Measurements from ENCODE around the gene EFEMP1. TPM values are rescaled to one million over a fixed set of nuclear protein-coding genes. Genes with fewer than 3 reads are reported as not detected.
A peak's percentile ranks its signal among the peaks of the same experiment; 100 is the strongest.

The EFEMP1 gene
- polyA plus RNA-seq, 1 donor = 38.0 TPM

DNA sequence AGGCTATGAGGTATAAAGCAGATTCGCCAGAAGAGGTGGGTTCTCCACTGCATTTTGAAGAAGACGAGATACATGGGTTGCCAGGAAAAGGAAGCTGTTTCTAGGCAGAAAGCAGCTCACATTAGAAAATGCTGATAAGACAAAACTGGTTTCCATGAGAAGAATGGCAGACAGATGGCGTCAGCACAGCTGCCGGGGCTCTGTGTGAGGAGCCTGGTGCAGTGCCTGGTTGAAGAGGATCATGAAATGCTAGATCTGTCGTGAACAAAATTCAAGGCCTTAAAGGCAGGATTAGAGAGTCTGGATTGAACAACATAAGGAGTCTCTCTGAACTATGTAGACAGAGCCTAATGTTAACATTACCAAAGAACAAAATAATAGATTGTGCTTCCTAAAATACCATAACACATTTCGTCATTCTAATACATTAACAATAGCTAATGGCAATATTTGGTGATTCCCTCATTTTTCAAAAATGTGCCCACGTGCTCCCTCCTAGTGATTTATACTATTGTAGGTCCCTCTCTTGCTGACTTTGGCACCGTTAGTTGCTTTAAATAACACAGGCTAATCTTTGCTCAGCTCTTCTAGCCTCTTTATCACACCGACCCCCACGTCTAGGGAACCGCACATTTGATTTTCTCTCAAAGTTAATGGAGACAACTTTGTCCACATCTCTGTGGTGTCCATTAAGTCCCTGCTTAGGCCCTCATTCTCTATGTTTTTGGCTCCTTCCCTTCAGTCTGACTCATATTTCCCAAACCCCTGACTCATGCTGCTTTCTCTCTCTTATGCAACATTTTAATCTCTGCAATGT, 38.2 kb downstream of the EFEMP1 start:
- H3K4me3 ChIP-seq (ENCODE audit: low read length) = no peak overlapping the region
- no peak for DNase-seq
- no peaks in the 10 kb centered on the region for H3K27me3 ChIP-seq (ENCODE audit: control insufficient read depth, insufficient read depth, low read length)
- H3K36me3 ChIP-seq (ENCODE audit: control insufficient read depth, insufficient read depth, low read length) = no peaks in the 10 kb centered on the region
- H3K9me3 ChIP-seq (ENCODE audit: control insufficient read depth, low read depth, low read length) = no peaks in the 10 kb centered on the region
- H3K4me1 ChIP-seq (ENCODE audit: control insufficient read depth, insufficient read depth, low read length) = no peaks in the 10 kb centered on the region
- 90% methylated on average over 2 of the region's 11 CpGs for WGBS (ENCODE audit: insufficient coverage, low lambda C conversion rate)
- H3K27ac ChIP-seq (ENCODE audit: low read length) = no peak overlapping the region

DNA sequence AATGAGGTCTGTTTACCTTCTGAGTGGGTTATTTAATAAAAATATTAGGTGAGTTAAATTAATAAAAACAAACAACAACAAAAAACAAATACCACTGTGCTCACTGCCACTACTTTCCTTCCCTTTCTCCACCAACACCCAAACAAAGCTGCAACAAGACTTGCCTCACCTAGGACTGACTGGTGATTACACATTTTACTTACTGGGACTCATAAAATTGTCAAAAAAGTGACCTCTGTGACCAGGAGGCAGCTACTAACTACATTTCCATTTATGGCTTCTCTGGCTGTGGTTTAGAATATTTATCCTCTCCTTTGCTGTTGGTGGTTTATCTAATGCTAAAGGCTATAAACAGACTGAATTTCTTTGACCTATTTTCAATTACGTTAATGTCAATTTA, 39.8 kb downstream of the EFEMP1 start:
- Histone ChIP-seq H3K9me3 (ENCODE audit: control insufficient read depth, low read depth, low read length) (no peaks in the 10 kb centered on the region), H3K27ac (ENCODE audit: low read length) (no peak overlapping the region)

DNA sequence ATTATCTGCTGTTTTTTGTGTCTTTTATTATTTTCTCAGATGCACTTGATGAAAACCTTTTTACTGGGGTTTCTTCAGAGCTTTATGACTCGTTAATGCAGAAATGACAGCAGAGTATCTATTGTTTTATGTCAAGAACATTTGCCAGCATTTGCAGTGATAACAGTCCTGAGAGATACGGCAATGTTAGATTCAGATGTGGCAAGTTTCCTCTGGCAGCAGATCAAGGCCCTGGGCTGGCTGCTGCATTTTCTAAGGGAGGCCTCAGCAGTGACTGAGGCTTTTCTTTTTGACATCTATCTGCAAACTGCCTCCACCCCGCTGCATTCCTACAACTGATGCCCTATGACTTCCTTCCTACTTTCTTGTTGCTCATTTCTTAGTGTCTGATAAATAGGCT, 40.2 kb downstream of the EFEMP1 start:
- no peak overlapping the region for H3K27ac ChIP-seq (ENCODE audit: low read length)

More for the DNA sequence above, 39.8 kb downstream of the EFEMP1 start:
- no peak for DNase-seq
- WGBS (ENCODE audit: insufficient coverage, low lambda C conversion rate) = 20% methylated on average over 1 of the region's 1 CpG
- no peak overlapping the region for H3K4me3 ChIP-seq (ENCODE audit: low read length)
- H3K36me3 ChIP-seq (ENCODE audit: control insufficient read depth, insufficient read depth, low read length) = no peaks in the 10 kb centered on the region
- H3K4me1 ChIP-seq (ENCODE audit: control insufficient read depth, insufficient read depth, low read length) = no peaks in the 10 kb centered on the region
- H3K27me3 ChIP-seq (ENCODE audit: control insufficient read depth, insufficient read depth, low read length) = no peaks in the 10 kb centered on the region

DNA sequence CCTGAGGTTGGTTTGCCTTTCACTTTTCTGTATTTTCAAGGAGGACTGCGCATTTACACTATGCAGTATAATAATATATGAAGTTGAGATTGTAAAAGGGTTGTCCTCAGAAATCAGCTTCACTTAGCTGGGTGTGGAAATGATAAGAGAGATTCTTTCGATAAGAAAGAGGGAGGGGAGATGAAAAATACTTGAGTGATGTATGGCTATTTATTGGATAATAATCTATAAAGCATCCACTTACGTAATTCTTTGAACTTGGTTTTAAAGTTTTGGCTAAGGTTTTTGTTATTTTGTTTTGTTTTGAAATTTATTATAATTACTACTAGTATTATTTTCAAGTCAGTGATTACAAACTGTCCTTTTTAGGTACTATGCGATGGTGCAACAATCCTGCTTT, 40.6 kb downstream of the EFEMP1 start:
- H3K36me3 ChIP-seq (ENCODE audit: control insufficient read depth, insufficient read depth, low read length) = no peaks in the 10 kb centered on the region
- 100% methylated on average over 2 of the region's 4 CpGs for WGBS (ENCODE audit: insufficient coverage, low lambda C conversion rate)
- no peaks in the 10 kb centered on the region for H3K27me3 ChIP-seq (ENCODE audit: control insufficient read depth, insufficient read depth, low read length)
- DNase-seq = no peak
- no peak overlapping the region for H3K4me3 ChIP-seq (ENCODE audit: low read length)
- no peaks in the 10 kb centered on the region for H3K9me3 ChIP-seq (ENCODE audit: control insufficient read depth, low read depth, low read length)
- no peaks in the 10 kb centered on the region for H3K4me1 ChIP-seq (ENCODE audit: control insufficient read depth, insufficient read depth, low read length)
- H3K27ac ChIP-seq (ENCODE audit: low read length) = no peak overlapping the region

More for the DNA sequence above, 40.2 kb downstream of the EFEMP1 start:
- no peaks in the 10 kb centered on the region for H3K4me1 ChIP-seq (ENCODE audit: control insufficient read depth, insufficient read depth, low read length)
- no peak overlapping the region for H3K4me3 ChIP-seq (ENCODE audit: low read length)
- no peaks in the 10 kb centered on the region for H3K9me3 ChIP-seq (ENCODE audit: control insufficient read depth, low read depth, low read length)
- no peak for DNase-seq
- 100% methylated on average over 1 of the region's 3 CpGs for WGBS (ENCODE audit: insufficient coverage, low lambda C conversion rate)
- no peaks in the 10 kb centered on the region for H3K36me3 ChIP-seq (ENCODE audit: control insufficient read depth, insufficient read depth, low read length)
- no peaks in the 10 kb centered on the region for H3K27me3 ChIP-seq (ENCODE audit: control insufficient read depth, insufficient read depth, low read length)

DNA sequence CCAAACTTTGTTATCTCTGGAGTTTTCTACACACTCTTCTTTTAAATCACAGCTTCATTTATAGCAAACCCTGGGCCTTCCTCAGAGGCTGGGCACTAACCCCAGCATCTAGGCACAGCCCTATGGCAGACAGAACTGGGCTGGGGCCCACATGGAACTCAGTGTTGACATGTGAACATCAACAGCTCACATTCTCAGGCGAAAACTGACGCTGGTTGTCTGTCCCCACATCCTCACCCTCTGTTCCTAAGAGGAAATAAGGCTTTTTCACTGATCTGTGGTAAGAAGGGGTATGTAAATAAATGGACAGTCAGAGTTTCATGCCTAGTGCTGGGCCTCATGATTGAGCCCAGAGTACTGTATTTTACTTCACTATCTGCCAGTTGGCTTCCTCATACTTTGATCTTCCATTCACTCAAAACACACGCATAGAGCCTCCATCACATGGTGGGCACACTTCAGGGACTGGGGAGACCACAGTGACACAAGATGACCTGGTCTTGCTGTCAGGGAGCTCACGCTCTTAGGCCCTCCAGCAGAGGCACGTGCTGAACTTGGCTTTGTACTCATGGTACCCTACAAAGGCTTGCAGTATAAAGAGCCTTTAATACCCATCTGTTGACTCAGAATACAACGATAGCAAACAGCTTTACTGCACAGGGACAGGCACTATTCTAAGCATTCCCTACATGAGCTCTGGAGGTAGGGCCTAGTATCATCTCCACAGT, 43.0 kb downstream of the EFEMP1 start:
- no peak for DNase-seq
- no peak overlapping the region for H3K27ac ChIP-seq (ENCODE audit: low read length)
- no CpG with 5 or more reads among the region's 6 CpGs for WGBS (ENCODE audit: insufficient coverage, low lambda C conversion rate)

DNA sequence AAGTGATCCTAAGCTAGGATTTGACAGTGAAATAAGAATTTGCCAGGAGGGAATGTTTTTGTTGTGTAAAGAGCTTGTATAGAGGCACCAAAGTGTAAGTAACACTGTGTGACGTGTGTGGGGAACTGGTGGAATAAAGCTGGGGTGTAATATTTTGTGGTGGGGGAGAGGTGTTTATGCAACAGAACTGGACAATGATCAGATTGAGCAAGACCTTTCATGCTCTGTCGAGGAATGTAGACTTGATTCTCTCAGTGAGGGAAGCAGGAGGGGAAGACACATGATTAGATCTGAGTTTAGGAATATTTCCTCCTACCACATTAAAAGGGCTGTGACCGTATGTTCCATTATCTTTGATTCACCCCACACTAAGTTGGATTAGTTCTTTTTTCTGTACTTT, 43.6 kb downstream of the EFEMP1 start:
- Histone ChIP-seq H3K27ac (ENCODE audit: low read length) (no peak overlapping the region), H3K4me1 (ENCODE audit: control insufficient read depth, insufficient read depth, low read length) (no peaks in the 10 kb centered on the region)

More for the DNA sequence above, 43.0 kb downstream of the EFEMP1 start:
- H3K9me3 ChIP-seq (ENCODE audit: control insufficient read depth, low read depth, low read length) = no peaks in the 10 kb centered on the region
- H3K36me3 ChIP-seq (ENCODE audit: control insufficient read depth, insufficient read depth, low read length) = no peaks in the 10 kb centered on the region
- H3K27me3 ChIP-seq (ENCODE audit: control insufficient read depth, insufficient read depth, low read length) = no peaks in the 10 kb centered on the region
- H3K4me3 ChIP-seq (ENCODE audit: low read length) = no peak overlapping the region
- no peaks in the 10 kb centered on the region for H3K4me1 ChIP-seq (ENCODE audit: control insufficient read depth, insufficient read depth, low read length)

DNA sequence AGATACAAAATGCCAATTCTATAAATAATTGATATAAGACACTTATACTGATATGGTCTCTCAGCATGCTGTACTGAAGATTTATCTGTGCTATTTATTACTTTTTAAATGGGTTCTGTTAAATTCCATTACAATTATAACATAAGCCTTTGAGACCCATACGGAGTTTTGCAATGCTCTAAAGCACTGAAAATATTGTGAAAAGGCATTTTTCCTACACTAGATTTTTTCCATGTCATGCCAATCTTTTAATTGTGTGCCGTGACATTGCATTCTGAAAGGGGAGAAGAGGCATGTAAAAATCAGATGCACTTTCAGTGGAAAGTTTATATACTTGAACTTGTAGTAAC, 46.5 kb downstream of the EFEMP1 start:
- no peaks in the 10 kb centered on the region for H3K27me3 ChIP-seq (ENCODE audit: control insufficient read depth, insufficient read depth, low read length)
- H3K36me3 ChIP-seq (ENCODE audit: control insufficient read depth, insufficient read depth, low read length) = no peaks in the 10 kb centered on the region
- H3K4me1 ChIP-seq (ENCODE audit: control insufficient read depth, insufficient read depth, low read length) = no peaks in the 10 kb centered on the region
- H3K4me3 ChIP-seq (ENCODE audit: low read length) = no peak overlapping the region
- H3K9me3 ChIP-seq (ENCODE audit: control insufficient read depth, low read depth, low read length) = no peaks in the 10 kb centered on the region
- no peak for DNase-seq
- 100% methylated on average over 2 of the region's 2 CpGs for WGBS (ENCODE audit: insufficient coverage, low lambda C conversion rate)
- H3K27ac ChIP-seq (ENCODE audit: low read length) = no peak overlapping the region

More for the DNA sequence above, 43.6 kb downstream of the EFEMP1 start:
- no peaks in the 10 kb centered on the region for H3K36me3 ChIP-seq (ENCODE audit: control insufficient read depth, insufficient read depth, low read length)
- no peak for DNase-seq
- H3K4me3 ChIP-seq (ENCODE audit: low read length) = no peak overlapping the region
- WGBS (ENCODE audit: insufficient coverage, low lambda C conversion rate) = 67% methylated on average over 1 of the region's 3 CpGs
- no peaks in the 10 kb centered on the region for H3K27me3 ChIP-seq (ENCODE audit: control insufficient read depth, insufficient read depth, low read length)
- no peaks in the 10 kb centered on the region for H3K9me3 ChIP-seq (ENCODE audit: control insufficient read depth, low read depth, low read length)

DNA sequence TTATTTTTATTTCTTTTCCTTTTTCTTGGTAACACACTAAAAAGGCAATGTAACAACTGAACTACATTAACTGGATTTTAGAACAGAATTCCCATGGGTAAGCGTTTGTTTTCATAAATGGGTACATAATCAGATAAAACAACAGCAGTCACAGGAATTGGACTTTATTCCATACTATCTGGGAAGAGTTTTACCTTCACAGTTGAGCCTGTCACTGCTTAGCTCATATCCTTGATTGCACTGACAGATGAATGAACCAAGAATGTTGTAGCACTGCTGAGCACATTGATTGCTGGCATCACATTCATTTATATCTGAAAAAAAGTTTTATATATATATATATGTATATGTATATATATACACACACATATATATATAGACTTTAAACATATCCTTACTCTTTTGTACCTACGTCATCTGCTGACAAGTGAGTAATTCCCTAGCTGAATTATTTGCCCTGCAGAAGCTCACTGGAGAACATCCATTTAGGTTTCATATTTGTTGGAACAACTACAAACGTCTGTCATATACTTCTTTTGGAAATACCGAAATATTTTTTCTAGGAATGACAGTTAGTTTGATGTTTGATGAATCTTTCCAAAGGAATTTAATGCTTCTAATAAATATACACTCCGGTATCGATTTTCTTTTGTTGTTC, 47.0 kb downstream of the EFEMP1 start:
- Histone ChIP-seq H3K4me3 (ENCODE audit: low read length) (no peak overlapping the region), H3K9me3 (ENCODE audit: control insufficient read depth, low read depth, low read length) (no peaks in the 10 kb centered on the region), H3K36me3 (ENCODE audit: control insufficient read depth, insufficient read depth, low read length) (no peaks in the 10 kb centered on the region), H3K27me3 (ENCODE audit: control insufficient read depth, insufficient read depth, low read length) (no peaks in the 10 kb centered on the region), H3K4me1 (ENCODE audit: control insufficient read depth, insufficient read depth, low read length) (no peaks in the 10 kb centered on the region), H3K27ac (ENCODE audit: low read length) (no peak overlapping the region)
- DNase-seq = peak in 1 of 2 donors; percentile 19
- WGBS (ENCODE audit: insufficient coverage, low lambda C conversion rate) = 72% methylated on average over 3 of the region's 6 CpGs

DNA sequence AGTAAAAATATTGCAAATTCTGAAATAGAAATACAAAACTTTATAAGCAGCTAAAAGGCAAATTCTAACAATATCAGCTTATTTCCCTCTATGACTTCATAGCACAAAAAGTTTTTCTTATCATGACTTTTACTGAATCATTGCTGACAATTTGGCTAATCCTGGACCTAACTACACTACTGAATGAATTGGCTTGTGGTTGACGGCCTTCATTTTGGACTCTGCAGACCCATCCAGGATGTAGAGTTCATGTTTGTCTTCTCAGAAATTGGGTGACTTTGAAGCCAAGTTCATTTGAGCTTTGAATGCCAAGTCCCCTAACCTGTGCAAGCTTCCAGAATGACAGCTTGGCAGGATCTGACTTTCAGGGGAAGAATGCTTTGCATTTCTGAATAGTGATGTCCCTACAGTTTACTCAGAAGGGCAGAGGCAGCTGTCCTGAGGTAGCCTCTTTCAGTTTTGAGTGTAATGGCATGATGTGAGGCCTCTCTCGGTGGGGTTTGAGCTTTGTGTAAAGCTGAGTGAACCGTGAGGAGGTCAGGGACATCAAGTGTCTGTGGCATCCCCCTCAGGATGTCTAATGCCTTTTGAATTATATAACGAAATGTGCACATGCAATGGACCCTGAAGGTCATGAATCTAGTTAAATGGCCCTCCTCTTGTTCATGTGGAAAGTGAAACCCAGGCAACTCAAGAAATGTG, 48.0 kb downstream of the EFEMP1 start:
- no peaks in the 10 kb centered on the region for H3K36me3 ChIP-seq (ENCODE audit: control insufficient read depth, insufficient read depth, low read length)
- no peaks in the 10 kb centered on the region for H3K9me3 ChIP-seq (ENCODE audit: control insufficient read depth, low read depth, low read length)
- no peak overlapping the region for H3K4me3 ChIP-seq (ENCODE audit: low read length)
- H3K4me1 ChIP-seq (ENCODE audit: control insufficient read depth, insufficient read depth, low read length) = no peaks in the 10 kb centered on the region
- no peak overlapping the region for H3K27ac ChIP-seq (ENCODE audit: low read length)
- no peaks in the 10 kb centered on the region for H3K27me3 ChIP-seq (ENCODE audit: control insufficient read depth, insufficient read depth, low read length)
- no CpG with 5 or more reads among the region's 4 CpGs for WGBS (ENCODE audit: insufficient coverage, low lambda C conversion rate)
- no peak for DNase-seq

DNA sequence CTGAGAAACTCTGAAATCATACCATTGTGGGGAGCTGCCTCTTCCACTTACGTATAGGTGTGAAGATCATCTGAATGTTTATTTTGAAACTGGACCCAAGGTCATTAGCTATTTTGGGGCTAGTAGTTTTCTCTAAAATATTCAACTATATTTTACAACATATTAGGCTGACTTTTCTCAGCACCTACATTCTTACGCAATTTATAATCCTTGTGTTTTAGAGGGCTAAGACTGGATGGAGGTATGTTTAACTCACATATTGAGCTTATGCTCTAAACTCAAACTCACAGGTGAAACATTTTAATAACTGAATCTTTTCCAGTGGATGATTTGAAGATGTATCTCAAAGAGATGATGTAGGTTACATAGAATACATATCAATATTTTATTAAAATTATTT, 49.2 kb downstream of the EFEMP1 start:
- 80% methylated on average over 1 of the region's 2 CpGs for WGBS (ENCODE audit: insufficient coverage, low lambda C conversion rate)
- Histone ChIP-seq H3K9me3 (ENCODE audit: control insufficient read depth, low read depth, low read length) (no peaks in the 10 kb centered on the region), H3K36me3 (ENCODE audit: control insufficient read depth, insufficient read depth, low read length) (no peaks in the 10 kb centered on the region), H3K4me1 (ENCODE audit: control insufficient read depth, insufficient read depth, low read length) (no peaks in the 10 kb centered on the region), H3K27me3 (ENCODE audit: control insufficient read depth, insufficient read depth, low read length) (no peaks in the 10 kb centered on the region), H3K4me3 (ENCODE audit: low read length) (no peak overlapping the region), H3K27ac (ENCODE audit: low read length) (no peak overlapping the region)
- DNase-seq = no peak

Data from large intestine (tissue), 3 donors.